HEK293 (cell line): ENCODE results near the gene PGPEP1.

Experiments used
- CTCF ChIA-PET: fragments of 350-600 bp; formaldehyde crosslinking; extraction: SDS; loops from one replicate; lab custom pipeline; 2021; ENCODE audit warnings: antibody characterized with exemption; lab: Yijun Ruan, JAX
- POLR2A ChIA-PET: fragments of 300-600 bp; formaldehyde crosslinking; extraction: SDS; loops from one replicate; lab custom pipeline; 2020; ENCODE audit warnings: antibody characterized with exemption, inconsistent platforms; lab: Yijun Ruan, JAX
- H3K27ac ChIP-seq: fragments of 200-500 bp; sonication (Bioruptor generic); 2 replicates; pipeline ENCODE4 v1.5.1; 2014; ENCODE audit warnings: low read depth, low read length, control low read depth, inconsistent platforms; ENCODE audit errors: extremely low read depth
- H3K36me3 ChIP-seq, 2 experiments: fragments of 200-500 bp in 1 of 2; sonication (Bioruptor generic) in 1 of 2; 1 replicate in 1 of 2; 2 replicates in 1 of 2; pipeline ENCODE4 v1.5.1; 2014 to 2017; ENCODE audit warnings: inconsistent platforms in 2 of 2, low read length in 2 of 2; ENCODE audit not compliant: control insufficient read depth in 2 of 2, insufficient read depth in 1 of 2
- H3K4me1 ChIP-seq: fragments of 200-500 bp; sonication (Bioruptor generic); 2 replicates; pipeline ENCODE4 v1.5.1; 2014; ENCODE audit warnings: mild to moderate bottlenecking, low read length, inconsistent platforms; ENCODE audit not compliant: control insufficient read depth, insufficient read depth
- H3K4me3 ChIP-seq: 2 replicates; pipeline ENCODE4 v1.5.1; 2011; ENCODE audit warnings: low read depth, mild to moderate bottlenecking, control low read depth, low read length, moderate library complexity
- H3K9me3 ChIP-seq: fragments of 200-500 bp; sonication (Bioruptor generic); 2 replicates; pipeline ENCODE4 v1.5.1; 2014; ENCODE audit warnings: low read depth, low read length, inconsistent platforms; ENCODE audit not compliant: control insufficient read depth, insufficient read depth
- BCL11B ChIP-seq: fragments of 450-650 bp; formaldehyde crosslinking; IDR thresholded peaks from 2 replicates; pipeline ENCODE4 v1.5.1; 2016; ENCODE audit warnings: low read depth, missing biosample characterization, missing genetic modification characterization
- EGR2 ChIP-seq: fragments of 450-650 bp; formaldehyde crosslinking; IDR thresholded peaks from 2 replicates; pipeline ENCODE4 v1.5.1; 2016; ENCODE audit warnings: low read depth, missing biosample characterization, missing genetic modification characterization
- GFI1B ChIP-seq: fragments of 450-650 bp; formaldehyde crosslinking; IDR thresholded peaks from 2 replicates; pipeline ENCODE4 v1.5.1; 2016; ENCODE audit warnings: missing biosample characterization, missing genetic modification characterization
- GLI4 ChIP-seq: fragments of 450-650 bp; formaldehyde crosslinking; IDR thresholded peaks from 2 replicates; pipeline ENCODE4 v1.5.1; 2016; ENCODE audit warnings: missing biosample characterization, missing genetic modification characterization
- KLF1 ChIP-seq: fragments of 450-650 bp; formaldehyde crosslinking; IDR thresholded peaks from 2 replicates; pipeline ENCODE4 v1.5.1; 2016; ENCODE audit warnings: missing biosample characterization, missing genetic modification characterization
- KLF17 ChIP-seq: fragments of 450-650 bp; formaldehyde crosslinking; IDR thresholded peaks from 2 replicates; pipeline ENCODE4 v1.5.1; 2016; ENCODE audit warnings: missing biosample characterization, missing genetic modification characterization
- ZNF121 ChIP-seq: fragments of 450-650 bp; formaldehyde crosslinking; IDR thresholded peaks from 2 replicates; pipeline ENCODE4 v1.5.1; 2016; ENCODE audit warnings: missing biosample characterization, missing genetic modification characterization
- ZNF274 ChIP-seq, 2 experiments: fragments of 200-500 bp in 1 of 2; fragments of 450-650 bp in 1 of 2; sonication (Bioruptor generic) in 1 of 2; formaldehyde crosslinking in 1 of 2; IDR thresholded peaks; 2 replicates each; pipeline versions ENCODE4 v1.5.1 to v1.6.1; 2014 to 2016; ENCODE audit warnings: borderline replicate concordance in 1 of 2, inconsistent platforms in 1 of 2, low read length in 1 of 2, missing biosample characterization in 1 of 2, missing genetic modification characterization in 1 of 2
- ZNF280C ChIP-seq: fragments of 450-650 bp; formaldehyde crosslinking; IDR thresholded peaks from 2 replicates; pipeline ENCODE4 v1.5.1; 2016; ENCODE audit warnings: missing biosample characterization, missing genetic modification characterization
- ZNF423 ChIP-seq: fragments of 450-650 bp; formaldehyde crosslinking; IDR thresholded peaks from 2 replicates; pipeline ENCODE4 v1.5.1; 2016; ENCODE audit warnings: missing biosample characterization, missing genetic modification characterization
- ZNF624 ChIP-seq: fragments of 450-650 bp; formaldehyde crosslinking; IDR thresholded peaks from 2 replicates; pipeline ENCODE4 v1.5.1; 2017; ENCODE audit warnings: missing biosample characterization, missing genetic modification characterization
- ZNF645 ChIP-seq: fragments of 450-650 bp; formaldehyde crosslinking; IDR thresholded peaks from 2 replicates; pipeline ENCODE4; 2016; ENCODE audit warnings: missing biosample characterization, missing genetic modification characterization
- ZNF792 ChIP-seq: fragments of 450-650 bp; formaldehyde crosslinking; IDR thresholded peaks from 2 replicates; pipeline ENCODE4 v1.5.1; 2016; ENCODE audit warnings: missing biosample characterization, missing genetic modification characterization
- ZXDB ChIP-seq: fragments of 450-650 bp; formaldehyde crosslinking; IDR thresholded peaks from 2 replicates; pipeline ENCODE4 v1.5.1; 2016; ENCODE audit warnings: missing biosample characterization, missing genetic modification characterization
- TF ChIP-seq, protein P1 (sequence below): fragments of 450-650 bp; formaldehyde crosslinking; IDR thresholded peaks from 2 replicates; pipeline ENCODE4 v1.5.1; 2016; ENCODE audit warnings: missing biosample characterization, missing genetic modification characterization

Gene PGPEP1

DNA sequence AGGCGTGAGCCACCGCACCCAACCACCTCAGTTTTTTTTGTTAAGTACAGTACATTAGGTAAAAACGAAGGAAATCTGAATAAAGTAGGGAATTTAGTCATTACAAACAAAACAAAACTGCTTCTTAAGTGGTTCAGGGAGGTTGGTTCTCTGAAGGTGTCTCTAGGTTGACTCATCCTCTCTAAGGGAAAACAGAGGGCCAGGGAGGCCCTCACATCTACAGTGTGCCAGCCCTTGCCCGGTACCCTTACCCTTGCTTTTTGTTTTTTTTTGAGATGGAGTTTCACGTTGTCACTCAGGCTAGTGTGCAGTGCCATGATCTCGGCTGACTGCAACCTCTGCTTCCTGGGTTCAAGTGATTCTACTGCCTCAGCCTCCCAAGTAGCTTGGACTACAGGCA, 41.8 kb upstream of the PGPEP1 start (continued):
- TF ChIP-seq ZNF423 (tag by site-specific recombination) (no peak), GFI1B (tag by site-specific recombination) (no peak), BCL11B (tag by site-specific recombination) (no peak), EGR2 (tag by site-specific recombination) (no peak), ZNF280C (tag by site-specific recombination) (no peak)

- Histone ChIP-seq H3K4me3 (no peak overlapping the region), H3K4me1 (peaks cover 2% of the 10 kb centered on the region; the same call in 1 of the 2 replicates), H3K9me3 (no peaks in the 10 kb centered on the region), H3K36me3 (no peaks in the 10 kb centered on the region), H3K27ac (no peak overlapping the region)
- POLR2A ChIA-PET: interaction anchor here (1.0 to 1.2 kb wide), 2 partner anchors 17 to 18 kb away, joined by 3 to 4 read pairs; partner anchors contain the start of gene JUND
- TF ChIP-seq ZNF645: no peak
- peak; percentile 90 for TF ChIP-seq ZNF121 (tag by site-specific recombination)
- no peak for TF ChIP-seq ZNF624
- no peak for TF ChIP-seq ZXDB
- TF ChIP-seq, protein P1, sequence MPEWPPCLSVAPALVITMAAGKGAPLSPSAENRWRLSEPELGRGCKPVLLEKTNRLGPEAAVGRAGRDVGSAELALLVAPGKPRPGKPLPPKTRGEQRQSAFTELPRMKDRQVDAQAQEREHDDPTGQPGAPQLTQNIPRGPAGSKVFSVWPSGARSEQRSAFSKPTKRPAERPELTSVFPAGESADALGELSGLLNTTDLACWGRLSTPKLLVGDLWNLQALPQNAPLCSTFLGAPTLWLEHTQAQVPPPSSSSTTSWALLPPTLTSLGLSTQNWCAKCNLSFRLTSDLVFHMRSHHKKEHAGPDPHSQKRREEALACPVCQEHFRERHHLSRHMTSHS (tag by site-specific recombination): no peak
- CTCF ChIA-PET: interaction anchor here (1.0 to 1.3 kb wide), 2 partner anchors 20 to 29 kb away, joined by 5 read pairs; no protein-coding TSS in a partner anchor
Measured at GRCh38 chr19:18299654-18300053, 40.7 kb upstream of the PGPEP1 start.

GRCh38 chr19:18300930-18301717, 39.3 kb upstream of the PGPEP1 start:
- H3K9me3 ChIP-seq: no peaks in the 10 kb centered on the region
- H3K27ac ChIP-seq: no peak overlapping the region
- peaks cover 5% of the 10 kb centered on the region; the same call in 1 of the 2 replicates for H3K4me1 ChIP-seq
- TF ChIP-seq GLI4 (tag by site-specific recombination) (no peak), KLF17 (tag by site-specific recombination) (peak; percentile 95), ZNF792 (tag by site-specific recombination) (0 out of 2 replicates have a peak, but pooled peaks have one; percentile 67), KLF1 (0 out of 2 replicates have a peak, but pooled peaks have one; percentile 70), ZNF274 (IDR thresholded peaks at IDR 0.05; ENCODE audit: low read length) (no peak), ZNF274 (tag by site-specific recombination; IDR thresholded peaks at IDR 0.05; ENCODE audit: borderline replicate concordance) (no peak)
- peaks cover 0 to 3% of the 10 kb centered on the region in 2 experiments; a peak in 1 of 3 replicates for H3K36me3 ChIP-seq
- no peak overlapping the region for H3K4me3 ChIP-seq
- ChIA-PET CTCF (interaction anchor here (1.2 to 5.0 kb wide), 4 partner anchors 8 to 188 kb away, joined by 3 to 41 read pairs (median 10); partner anchors contain the start of gene LSM4), POLR2A (interaction anchor here (1.0 to 2.8 kb wide), 3 partner anchors 9 to 21 kb away, joined by 3 to 10 read pairs (median 7); partner anchors contain the start of gene JUND)
